GM21367 (cell line): ENCODE data around the gene UCHL1.
A peak's percentile ranks its signal among the peaks of the same experiment; 100 is the strongest.

ENCODE experiments used
- ATAC-seq: cut with Tn5 transposase; IDR thresholded peaks from one replicate; pipeline ENCODE4 v1.9.1; 2021; ENCODE audit not compliant: unreplicated experiment

Gene UCHL1

DNA sequence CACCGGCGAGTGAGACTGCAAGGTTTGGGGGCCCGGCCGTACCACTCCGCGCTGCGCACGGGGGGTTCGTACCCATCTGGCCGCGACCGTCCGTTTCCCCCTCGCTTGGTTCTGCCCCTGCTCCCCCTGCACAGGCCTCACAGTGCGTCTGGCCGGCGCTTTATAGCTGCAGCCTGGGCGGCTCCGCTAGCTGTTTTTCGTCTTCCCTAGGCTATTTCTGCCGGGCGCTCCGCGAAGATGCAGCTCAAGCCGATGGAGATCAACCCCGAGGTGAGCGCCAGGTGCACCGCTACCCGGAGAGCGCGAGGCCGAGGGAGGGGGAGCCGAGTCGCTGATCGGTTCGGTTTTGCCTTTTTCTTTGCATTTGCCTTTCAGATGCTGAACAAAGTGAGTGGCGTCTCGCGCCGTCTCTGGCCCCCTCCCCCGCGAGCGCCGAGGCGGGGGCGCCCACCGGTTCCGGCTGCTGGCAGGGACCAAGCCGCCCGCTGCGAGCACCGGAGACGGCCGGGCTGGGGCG, at the start of gene UCHL1:
Gene UCHL1, plus strand, starts transcription at position 189 of the 517 bp plus-strand sequence. Its CDS starts 49 bp downstream, at position 238.
- peak; percentile 62 for ATAC-seq

- ATAC-seq = no peak
These were observed 49.4 kb upstream of the UCHL1 start for GRCh38 chr4:41207291-41207831.

DNA sequence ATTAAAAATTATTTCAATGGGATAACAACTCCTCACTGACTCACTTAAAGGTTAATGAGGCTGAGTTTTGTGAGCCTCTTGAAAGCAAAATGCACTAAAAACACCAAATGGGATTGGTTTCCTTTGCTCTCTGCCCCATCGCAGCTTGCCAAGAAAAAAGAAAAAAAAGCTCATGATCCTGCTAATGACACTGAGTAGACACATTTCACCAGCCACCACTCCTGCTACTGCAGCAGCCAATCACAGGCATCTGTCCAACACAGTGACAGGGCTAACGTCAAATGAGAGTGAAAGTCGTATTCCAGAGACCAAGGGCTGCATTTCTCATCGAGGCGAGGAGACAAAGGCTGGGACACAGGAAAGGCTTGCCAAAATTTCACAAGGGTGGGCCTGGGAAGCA, 47.5 kb upstream of the UCHL1 start:
- ATAC-seq = no peak

- no peak for ATAC-seq
These were observed 46.8 kb upstream of the UCHL1 start for GRCh38 chr4:41209901-41210300.

GRCh38 chr4:41211951-41212615, 44.6 kb upstream of the UCHL1 start:
- ATAC-seq = no peak

DNA sequence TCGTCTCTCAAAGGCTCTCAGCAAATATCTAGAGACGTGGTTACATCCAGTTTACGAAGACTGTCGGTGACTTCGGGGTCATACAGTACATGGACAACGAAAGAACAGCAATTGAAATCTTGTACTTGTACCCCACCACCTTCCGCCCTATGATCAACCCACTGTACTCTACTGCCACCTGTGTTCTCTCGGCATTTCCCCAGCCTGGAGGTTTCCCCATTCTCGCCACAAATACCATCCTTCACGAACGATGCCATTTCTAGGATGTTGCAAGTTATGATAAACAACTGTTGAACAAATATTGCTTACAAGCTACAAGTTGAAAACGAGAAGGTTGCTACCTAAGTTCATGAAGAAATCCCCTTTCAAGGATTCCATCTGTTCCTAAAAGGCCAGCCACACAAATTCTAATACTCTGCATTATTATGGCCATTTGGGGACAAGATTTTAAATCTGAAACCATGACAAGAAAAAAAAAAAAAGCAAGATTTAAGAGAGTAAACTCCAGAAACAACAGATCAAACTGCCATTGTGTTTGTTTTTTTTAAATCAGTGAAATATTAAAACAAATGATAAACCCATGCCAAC, 44.0 kb upstream of the UCHL1 start:
- ATAC-seq = no peak

DNA sequence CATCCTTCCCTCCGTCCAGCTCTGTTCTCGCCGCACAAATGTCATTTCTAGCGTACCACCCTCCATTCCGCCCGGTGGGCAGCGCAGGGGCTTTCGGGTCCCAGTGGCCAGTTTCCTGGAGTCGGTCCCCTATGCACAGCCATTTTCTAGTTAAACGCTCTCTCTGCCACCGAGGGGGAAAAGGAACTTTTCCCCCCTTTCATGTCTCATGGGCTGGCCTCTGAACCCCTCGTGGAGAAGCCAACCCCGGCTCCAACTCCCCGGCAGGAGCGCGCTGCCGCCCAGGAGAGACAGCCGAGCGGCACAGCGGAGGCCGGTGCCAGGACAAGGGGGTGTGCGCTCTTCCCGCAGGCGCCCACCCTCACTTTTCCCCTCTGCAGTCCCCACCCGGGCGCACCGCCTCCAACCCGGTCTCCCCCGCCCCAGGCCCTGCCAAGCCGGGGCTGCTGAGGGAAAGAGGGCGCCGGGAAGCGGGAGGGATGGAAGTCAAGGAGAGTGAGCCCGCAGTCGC, 43.0 kb upstream of the UCHL1 start:
- ATAC-seq = no peak

DNA sequence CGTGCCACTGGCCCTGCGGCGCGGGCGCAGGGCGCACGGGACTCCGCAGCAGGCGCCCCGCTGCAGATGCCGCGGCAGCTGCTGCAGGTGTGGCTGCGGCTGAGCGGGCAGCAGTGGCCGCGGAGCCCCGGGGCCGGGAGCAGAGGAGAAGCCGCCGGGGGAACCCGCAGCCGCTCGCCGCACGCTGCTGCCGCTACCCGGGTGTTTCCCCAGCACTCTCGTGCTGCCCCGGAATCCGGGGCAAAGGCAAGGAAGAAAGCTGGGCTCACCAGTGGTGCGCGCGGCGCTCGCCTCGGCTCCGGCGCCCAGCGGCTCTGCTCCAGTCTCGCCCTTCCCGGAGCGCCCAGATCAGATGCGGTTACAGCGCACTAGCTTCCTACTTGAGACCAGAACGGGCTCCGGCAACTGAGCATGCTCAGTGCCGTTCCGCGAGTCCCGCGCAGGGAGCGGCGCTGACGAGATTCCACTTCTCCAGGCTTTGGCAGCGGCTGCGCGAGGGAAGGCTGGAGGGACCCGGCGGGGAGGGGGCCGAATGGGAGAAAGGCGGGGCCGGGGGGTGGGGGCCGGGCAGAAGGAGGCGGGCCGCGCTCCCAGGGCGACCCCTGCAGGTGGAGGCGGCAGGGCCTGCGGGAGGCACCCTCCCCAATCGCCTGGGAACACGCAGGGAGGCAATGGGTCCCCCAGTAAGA, 42.4 kb upstream of the UCHL1 start, which contains the start of gene APBB2:
Gene APBB2, minus strand, starts transcription at position 407 of the 689 bp plus-strand sequence. CDS start 181,288 bp downstream, outside the sequence.
- ATAC-seq = peak; percentile 49

- no peak for ATAC-seq
These were observed 41.9 kb upstream of the UCHL1 start for GRCh38 chr4:41214825-41215146.

DNA sequence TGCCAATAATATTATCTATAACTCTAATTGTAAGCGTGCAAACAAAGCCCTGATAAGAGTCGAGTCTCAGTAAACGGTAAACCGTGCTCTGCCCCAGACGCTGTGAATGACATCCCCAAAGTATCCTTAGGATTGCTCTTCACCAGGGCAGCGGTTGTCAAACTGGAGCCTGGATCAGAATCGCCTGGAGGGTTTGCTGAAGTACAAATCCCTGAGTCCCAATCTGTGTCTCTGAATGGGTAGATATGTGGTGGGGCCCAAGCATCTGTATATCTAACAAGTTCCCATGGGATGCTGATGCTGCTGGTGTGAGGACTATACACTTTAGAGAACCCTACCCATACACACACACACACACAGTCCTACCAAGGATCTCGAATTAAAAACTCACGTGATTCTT, 41.6 kb upstream of the UCHL1 start:
- ATAC-seq = no peak

DNA sequence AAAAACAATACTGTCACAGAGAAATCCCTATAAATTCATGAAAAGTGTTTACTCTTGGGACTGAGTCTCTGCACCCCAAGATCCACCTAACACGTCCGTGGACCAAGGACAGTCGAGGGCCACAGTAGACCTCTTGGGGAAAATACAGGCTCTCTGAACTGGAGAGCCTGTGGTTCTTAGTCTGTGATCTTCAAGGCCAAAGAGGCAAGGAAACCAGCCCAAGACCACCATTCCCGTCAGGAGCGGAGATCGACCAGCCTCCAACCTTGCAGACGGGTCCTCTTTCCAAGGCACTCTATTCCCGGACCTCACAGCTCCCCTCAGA, 40.8 kb upstream of the UCHL1 start:
- ATAC-seq = no peak

DNA sequence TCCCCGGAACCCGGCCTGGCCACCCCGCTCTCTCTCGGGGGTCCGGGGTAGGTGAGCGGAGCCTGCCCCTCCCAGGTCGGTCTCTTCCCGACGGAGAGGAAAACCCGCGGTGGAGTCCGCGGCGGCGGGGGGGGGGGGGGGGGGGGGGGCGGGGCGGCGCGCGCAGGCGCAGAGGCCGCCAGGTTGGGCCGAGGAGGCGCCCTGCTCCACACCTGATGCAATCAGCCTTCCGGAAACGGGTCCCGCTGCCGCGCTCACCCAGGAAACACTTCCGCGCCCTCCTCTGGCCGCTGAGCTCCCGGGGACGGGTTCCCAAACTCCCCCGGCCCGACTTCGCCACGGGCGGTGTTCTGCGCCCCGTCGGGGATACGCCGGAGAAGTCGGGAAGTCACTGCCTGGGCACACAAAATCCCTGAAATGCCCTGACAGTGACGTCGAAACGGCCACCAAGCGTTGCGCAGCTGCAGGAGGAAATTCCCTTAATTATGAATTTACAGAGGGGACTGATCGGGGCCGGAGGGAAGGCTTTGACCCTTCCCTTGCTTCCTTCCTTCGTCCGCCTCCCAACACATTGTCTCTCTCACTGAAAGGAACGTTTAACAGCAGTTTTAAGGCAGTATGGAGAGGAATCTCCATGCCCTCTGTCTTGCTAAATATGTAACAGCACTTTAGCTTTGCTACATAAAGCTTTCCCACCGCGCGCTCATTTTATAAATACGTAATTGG, 40.3 kb upstream of the UCHL1 start:
- ATAC-seq = peak; percentile 42

GRCh38 chr4:41217020-41217333, 39.8 kb upstream of the UCHL1 start:
- ATAC-seq = no peak

- ATAC-seq = no peak
These were observed 39.4 kb upstream of the UCHL1 start for GRCh38 chr4:41217374-41217773.

DNA sequence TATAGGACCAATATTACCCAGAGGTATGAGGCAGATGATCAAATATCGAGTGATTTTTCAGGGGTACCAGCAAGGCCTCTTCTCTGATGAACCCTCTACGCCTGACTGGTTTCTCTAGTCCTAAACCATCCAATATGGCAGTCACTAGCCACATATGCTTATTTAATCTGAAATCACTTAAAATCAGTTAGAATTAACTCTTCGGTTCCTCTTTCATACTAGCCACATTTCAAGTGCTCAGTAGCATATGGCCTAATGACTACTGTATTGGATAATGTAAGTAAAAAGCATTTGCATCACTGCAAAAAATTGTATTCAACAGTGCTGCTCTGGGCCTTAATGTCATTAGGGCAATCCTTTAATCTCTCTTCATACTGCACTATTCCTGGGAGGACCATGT, 38.0 kb upstream of the UCHL1 start:
- no peak for ATAC-seq

- no peak for ATAC-seq
These were observed 37.2 kb upstream of the UCHL1 start for GRCh38 chr4:41219421-41219950.

DNA sequence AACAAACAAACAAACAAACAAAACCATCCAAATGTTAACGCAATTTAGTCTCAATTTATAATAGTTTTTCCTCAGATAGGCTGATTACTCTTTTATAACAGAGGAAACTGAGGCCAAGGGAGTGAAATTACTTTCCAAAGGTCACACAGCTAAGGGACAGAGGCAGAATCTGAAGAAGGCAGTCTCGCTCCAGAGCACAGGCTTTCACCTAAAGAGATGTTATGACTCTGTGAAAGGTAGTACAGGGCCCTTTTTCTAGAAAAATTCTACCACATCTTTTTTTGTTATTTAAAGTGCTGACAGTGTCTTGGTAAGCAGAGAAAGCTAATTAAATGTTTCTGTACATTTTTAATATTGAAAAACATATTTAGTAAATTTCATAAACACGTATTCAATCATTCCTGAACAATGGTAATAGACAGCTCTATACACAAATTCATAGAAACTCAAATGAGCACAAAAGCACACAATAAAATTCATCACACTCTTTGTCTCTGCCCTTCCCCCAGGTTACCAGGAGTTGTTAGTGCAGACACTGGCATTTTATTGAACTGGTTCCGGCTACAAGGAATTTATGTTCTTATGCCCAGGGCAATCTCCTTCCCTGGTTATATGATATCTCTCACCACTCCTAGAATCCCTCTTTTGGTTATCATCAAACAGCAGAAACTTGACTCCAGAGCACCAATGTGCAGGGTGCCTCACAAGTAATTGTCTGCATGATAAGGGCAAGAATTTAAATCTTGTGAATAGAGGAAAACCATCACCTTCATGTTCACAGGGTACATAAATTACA, 34.7 kb upstream of the UCHL1 start:
- ATAC-seq = no peak

GRCh38 chr4:41227902-41228301, 28.8 kb upstream of the UCHL1 start:
- no peak for ATAC-seq

GRCh38 chr4:41232406-41232805, 24.3 kb upstream of the UCHL1 start:
- no peak for ATAC-seq

DNA sequence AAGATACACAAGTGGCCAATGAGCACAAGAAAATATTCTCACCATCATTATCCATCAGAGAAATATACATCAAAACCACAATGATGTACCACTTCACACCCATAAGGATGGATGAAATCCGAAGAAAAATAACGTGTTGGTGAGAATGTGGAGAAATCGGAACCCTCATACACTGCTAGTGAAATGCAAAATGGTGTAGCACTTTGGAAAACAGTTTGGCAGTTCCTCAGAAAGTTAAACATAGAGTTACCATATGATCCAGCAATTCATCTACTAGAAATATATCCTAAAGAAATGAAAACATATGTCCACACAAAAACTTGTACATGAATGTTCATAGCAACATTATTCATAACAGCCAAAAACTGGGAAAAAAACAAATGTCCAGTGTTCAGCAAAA, 23.9 kb upstream of the UCHL1 start:
- ATAC-seq = no peak
